Neural cell (in vitro differentiated cells): ENCODE results near the gene LRP8. TPM values are rescaled to one million over a fixed set of nuclear protein-coding genes. Genes with fewer than 3 reads are reported as not detected.

Experiments used
- H2AFZ ChIP-seq: fragments of 200-600, 300-800 bp; sonication (generic), shearing (Covaris generic); 2 replicates; pipeline ENCODE4 v1.6.0; 2014; ENCODE audit warnings: low read depth, mild to moderate bottlenecking, antibody characterized with exemption, low read length, moderate library complexity
- H3F3A ChIP-seq: fragments of 200-600 bp; shearing (Covaris generic); 2 replicates; pipeline ENCODE4 v1.6.1; 2016; ENCODE audit warnings: mild to moderate bottlenecking, moderate library complexity, mixed read lengths, antibody characterized with exemption, low read length; ENCODE audit not compliant: insufficient read depth, poor library complexity, severe bottlenecking
- H3K27ac ChIP-seq: fragments of 200-600, 300-800 bp; sonication (generic), shearing (Covaris generic); 2 replicates; pipeline ENCODE4 v1.5.1; 2014; ENCODE audit warnings: mild to moderate bottlenecking, low read length, moderate library complexity
- H3K27me3 ChIP-seq: fragments of 300-800, 200-600 bp; sonication (generic), shearing (Covaris generic); 2 replicates; pipeline ENCODE4 v1.6.0; 2014; ENCODE audit warnings: mild to moderate bottlenecking, low read depth, low read length, moderate library complexity; ENCODE audit not compliant: insufficient read depth
- H3K36me3 ChIP-seq: fragments of 300-800, 200-600 bp; sonication (generic), shearing (Covaris generic); 2 replicates; pipeline ENCODE4 v1.5.1; 2014; ENCODE audit warnings: mild to moderate bottlenecking, antibody characterized with exemption, low read length, moderate library complexity; ENCODE audit not compliant: insufficient read depth
- H3K4me2 ChIP-seq: fragments of 300-800, 200-600 bp; sonication (generic), shearing (Covaris generic); 2 replicates; pipeline ENCODE4 v1.6.0; 2014; ENCODE audit warnings: mild to moderate bottlenecking, low read length
- H3K4me3 ChIP-seq: fragments of 300-800, 200-600 bp; sonication (generic), shearing (Covaris generic); 2 replicates; pipeline ENCODE4 v1.5.1; 2014; ENCODE audit warnings: mild to moderate bottlenecking, low read length, moderate library complexity
- H3K79me2 ChIP-seq: fragments of 200-600 bp; shearing (Covaris generic); replicated peaks from 2 replicates; pipeline ENCODE4 v1.6.0; 2014; ENCODE audit warnings: mild to moderate bottlenecking, low read length, moderate library complexity; ENCODE audit not compliant: insufficient read depth
- H3K9ac ChIP-seq: fragments of 300-800, 200-600 bp; sonication (generic), shearing (Covaris generic); 2 replicates; pipeline ENCODE4 v1.6.1; 2016; ENCODE audit warnings: mild to moderate bottlenecking, low read length, mixed read lengths
- H3K9me2 ChIP-seq: fragments of 200-600 bp; shearing (Covaris generic); 2 replicates; pipeline ENCODE4 v1.6.1; 2016; ENCODE audit warnings: mild to moderate bottlenecking, low read length, mixed read lengths; ENCODE audit not compliant: insufficient read depth
- H3K9me3 ChIP-seq: fragments of 200-600, 300-800 bp; sonication (generic), shearing (Covaris generic); 2 replicates; pipeline ENCODE4 v1.6.1; 2016; ENCODE audit warnings: mild to moderate bottlenecking, mixed run types, low read length, moderate library complexity, mixed read lengths
- H4K20me1 ChIP-seq: fragments of 200-600 bp; shearing (Covaris generic); 2 replicates; pipeline ENCODE4 v1.6.1; 2016; ENCODE audit warnings: mild to moderate bottlenecking, mixed run types; ENCODE audit not compliant: insufficient read depth
- CTCF ChIP-seq: fragments of 450-650 bp; IDR thresholded peaks from 2 replicates; pipeline ENCODE4 v1.5.1; 2014; ENCODE audit warnings: antibody characterized with exemption, mild to moderate bottlenecking, moderate library complexity; ENCODE audit not compliant: poor library complexity, severe bottlenecking
- EP300 ChIP-seq: fragments of 450-650 bp; conservative IDR thresholded peaks from 2 replicates; pipeline ENCODE4 v1.6.1; 2014; ENCODE audit warnings: antibody characterized with exemption, mild to moderate bottlenecking, moderate library complexity; ENCODE audit not compliant: poor library complexity, severe bottlenecking
- EZH2 ChIP-seq: fragments of 200-600, 300-800 bp; shearing (Covaris generic), sonication (generic); IDR thresholded peaks from 2 replicates; pipeline ENCODE4 v1.6.1; 2014; ENCODE audit warnings: antibody characterized with exemption, low read length, borderline replicate concordance, mild to moderate bottlenecking; ENCODE audit not compliant: insufficient read depth, poor library complexity, severe bottlenecking
- MXI1 ChIP-seq: fragments of 450-650 bp; conservative IDR thresholded peaks from 2 replicates; pipeline ENCODE4 v1.6.1; 2014; ENCODE audit warnings: antibody characterized with exemption, mild to moderate bottlenecking; ENCODE audit not compliant: poor library complexity, severe bottlenecking
- POLR2AphosphoS5 ChIP-seq: IDR thresholded peaks from 2 replicates; pipeline ENCODE4 v1.6.1; 2012
- RAD21 ChIP-seq: fragments of 450-650 bp; conservative IDR thresholded peaks from 2 replicates; pipeline ENCODE4 v1.6.1; 2014; ENCODE audit warnings: antibody characterized with exemption, mild to moderate bottlenecking, moderate library complexity
- REST ChIP-seq: IDR thresholded peaks from 2 replicates; pipeline ENCODE4 v1.6.1; 2012; ENCODE audit warnings: borderline replicate concordance
- SMC3 ChIP-seq: fragments of 450-650 bp; conservative IDR thresholded peaks from 2 replicates; pipeline ENCODE4 v1.6.1; 2014; ENCODE audit warnings: antibody characterized with exemption, mild to moderate bottlenecking, moderate library complexity; ENCODE audit not compliant: poor library complexity
- TAF1 ChIP-seq: IDR thresholded peaks from 2 replicates; pipeline ENCODE4 v1.6.1; 2012; ENCODE audit warnings: low read depth
- polyA plus RNA-seq: library from polyadenylated mRNA; depleted of rRNA; stranded (reverse); fragments of >200 nt; gene quantifications from 2 replicates; pipeline ENCODE4 v1.2.3, GENCODE V29; 2014

LRP8 gene
- polyA plus RNA-seq, 1 donor from 2014 or later: 65.8 TPM

- Histone ChIP-seq H3F3A (no peaks in the 10 kb centered on the region), H4K20me1 (no peaks in the 10 kb centered on the region), H3K9me2 (no peaks in the 10 kb centered on the region), H3K27ac (no peak overlapping the region), H2AFZ (no peak overlapping the region), H3K36me3 (peaks cover 7% of the 10 kb centered on the region), H3K4me2 (no peak overlapping the region), H3K79me2 (no peaks in the 10 kb centered on the region), H3K9me3 (no peaks in the 10 kb centered on the region), H3K9ac (no peak overlapping the region), H3K4me3 (no peak overlapping the region), H3K27me3 (no peaks in the 10 kb centered on the region)
- TF ChIP-seq EZH2 (no peak), REST (no peak), EP300 (no peak)
Observed at GRCh38 chr1:53262000-53262399, 65.9 kb downstream of the LRP8 start.

GRCh38 chr1:53260631-53261247 lies 67.1 kb downstream of the LRP8 start:
- Histone ChIP-seq H3F3A (no peaks in the 10 kb centered on the region), H3K27me3 (no peaks in the 10 kb centered on the region), H3K4me2 (no peak overlapping the region), H3K9me2 (no peaks in the 10 kb centered on the region), H3K4me3 (no peak overlapping the region), H2AFZ (no peak overlapping the region), H3K27ac (no peak overlapping the region), H3K9me3 (no peaks in the 10 kb centered on the region), H4K20me1 (no peaks in the 10 kb centered on the region), H3K9ac (no peak overlapping the region), H3K36me3 (peaks cover 7% of the 10 kb centered on the region), H3K79me2 (no peaks in the 10 kb centered on the region)
- no peak for TF ChIP-seq REST
- no peak for TF ChIP-seq EZH2
- TF ChIP-seq RAD21: no peak
- TF ChIP-seq POLR2AphosphoS5: no peak
- TF ChIP-seq MXI1: no peak
- TF ChIP-seq CTCF: no peak
- TF ChIP-seq TAF1: no peak
- TF ChIP-seq SMC3: no peak
- TF ChIP-seq EP300: no peak
